ENCODE measurements around the gene TTC8. TPM values are rescaled to one million over a fixed set of nuclear protein-coding genes. Genes with fewer than 3 reads are reported as not detected.

Gene TTC8
- total RNA-seq, 4 donors from 2014 or later = 8.6 to 33.0 (median 18.6) TPM

GRCh38 chr14:88904206-88904647, 79.8 kb downstream of the TTC8 start:
- DNase-seq (ENCODE audit: low spot score) = no peak
- ATAC-seq (ENCODE audit: low FRiP score) = no peak
- no peak for TF ChIP-seq CTCF (IDR thresholded peaks at IDR 0.05)

- ATAC-seq (ENCODE audit: low FRiP score) (no peak), DNase-seq (ENCODE audit: low spot score) (no peak)
- TF ChIP-seq CTCF (IDR thresholded peaks at IDR 0.05) = no peak
Observed at GRCh38 chr14:88904864-88905263, 80.4 kb downstream of the TTC8 start.

GRCh38 chr14:88908216-88908615, 83.8 kb downstream of the TTC8 start:
- DNase-seq (ENCODE audit: low spot score) = no peak
- TF ChIP-seq CTCF (IDR thresholded peaks at IDR 0.05) = no peak
- ATAC-seq (ENCODE audit: low FRiP score) = no peak

DNA sequence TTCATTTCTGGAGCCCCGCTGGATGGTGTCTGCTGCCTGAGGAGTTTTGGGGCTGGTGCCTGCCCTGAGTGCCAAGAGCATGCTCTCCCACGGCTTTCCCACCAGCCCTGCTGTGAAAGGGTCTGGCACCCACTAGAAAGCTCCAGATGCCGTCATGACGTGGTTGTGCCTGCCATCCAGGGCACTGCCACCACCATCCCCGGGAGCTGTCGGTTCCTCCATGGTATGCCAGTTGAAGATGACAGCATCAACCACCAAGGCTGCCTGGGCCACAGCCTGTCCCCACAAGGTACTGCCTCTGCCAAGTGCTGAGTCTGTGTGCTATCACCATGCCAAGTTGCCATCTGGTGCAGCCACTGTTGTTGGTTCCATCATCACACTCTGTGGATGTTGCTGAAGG, 85.9 kb downstream of the TTC8 start:
- TF ChIP-seq CTCF (IDR thresholded peaks at IDR 0.05) = no peak
- no peak for ATAC-seq (ENCODE audit: low FRiP score)
- DNase-seq (ENCODE audit: low spot score) = no peak

- TF ChIP-seq CTCF (IDR thresholded peaks at IDR 0.05) = no peak
- DNase-seq (ENCODE audit: low spot score) (no peak), ATAC-seq (ENCODE audit: low FRiP score) (no peak)
Observed at GRCh38 chr14:88911809-88912208, 87.4 kb downstream of the TTC8 start.

GRCh38 chr14:88914956-88915355, 90.5 kb downstream of the TTC8 start:
- TF ChIP-seq CTCF (IDR thresholded peaks at IDR 0.05) = no peak
- ATAC-seq (ENCODE audit: low FRiP score) (no peak), DNase-seq (ENCODE audit: low spot score) (no peak)

GRCh38 chr14:88919502-88919901, 95.1 kb downstream of the TTC8 start:
- DNase-seq (ENCODE audit: low spot score) (no peak), ATAC-seq (ENCODE audit: low FRiP score) (no peak)
- TF ChIP-seq CTCF (IDR thresholded peaks at IDR 0.05) = no peak

Small RNA genes lying within 50 kb of the gene (small RNA-seq; reads per million reads assigned to genes)
- not detected for gene RF00019
- gene RNU4-92P = not detected

Other genes with a start within 250 kb of the TTC8 start
- gene EML5, start 31.7 kb upstream of the TTC8 start, total RNA-seq = under 1 TPM; 0.36 to 0.63 (median 0.47) TPM